Measurements from ENCODE around the gene FABP1.

DNA sequence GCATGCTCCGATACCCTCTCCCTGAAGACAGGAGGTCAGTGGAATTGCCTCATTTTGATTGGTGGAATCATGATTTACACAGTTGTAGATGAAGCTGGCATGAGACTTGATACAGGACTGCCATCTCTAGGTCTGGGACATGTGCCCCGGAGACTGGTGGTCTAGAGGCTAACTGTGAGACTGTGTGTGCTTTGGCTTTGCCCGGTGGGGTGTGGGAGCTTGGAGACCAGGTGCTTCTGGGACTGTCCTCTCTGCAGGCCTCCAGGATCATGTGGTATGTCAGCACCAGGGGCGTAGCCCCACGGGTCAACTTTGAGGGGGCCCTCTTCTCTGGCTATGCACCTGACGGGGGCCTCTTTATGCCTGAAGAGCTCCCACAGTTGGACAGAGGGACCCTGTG lies 45.0 kb upstream of the FABP1 start:
- TF ChIP-seq, protein P1, sequence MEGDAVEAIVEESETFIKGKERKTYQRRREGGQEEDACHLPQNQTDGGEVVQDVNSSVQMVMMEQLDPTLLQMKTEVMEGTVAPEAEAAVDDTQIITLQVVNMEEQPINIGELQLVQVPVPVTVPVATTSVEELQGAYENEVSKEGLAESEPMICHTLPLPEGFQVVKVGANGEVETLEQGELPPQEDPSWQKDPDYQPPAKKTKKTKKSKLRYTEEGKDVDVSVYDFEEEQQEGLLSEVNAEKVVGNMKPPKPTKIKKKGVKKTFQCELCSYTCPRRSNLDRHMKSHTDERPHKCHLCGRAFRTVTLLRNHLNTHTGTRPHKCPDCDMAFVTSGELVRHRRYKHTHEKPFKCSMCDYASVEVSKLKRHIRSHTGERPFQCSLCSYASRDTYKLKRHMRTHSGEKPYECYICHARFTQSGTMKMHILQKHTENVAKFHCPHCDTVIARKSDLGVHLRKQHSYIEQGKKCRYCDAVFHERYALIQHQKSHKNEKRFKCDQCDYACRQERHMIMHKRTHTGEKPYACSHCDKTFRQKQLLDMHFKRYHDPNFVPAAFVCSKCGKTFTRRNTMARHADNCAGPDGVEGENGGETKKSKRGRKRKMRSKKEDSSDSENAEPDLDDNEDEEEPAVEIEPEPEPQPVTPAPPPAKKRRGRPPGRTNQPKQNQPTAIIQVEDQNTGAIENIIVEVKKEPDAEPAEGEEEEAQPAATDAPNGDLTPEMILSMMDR (IDR thresholded peaks at IDR 0.05; ENCODE audit: control extremely low read depth in 1 of 3, insufficient read depth in 1 of 3, low read depth in 1 of 3, low read length in 3 of 3): no peak
- TF ChIP-seq POLR2A (IDR thresholded peaks at IDR 0.05; ENCODE audit: control extremely low read depth in 1 of 2, low read depth in 2 of 2, low read length in 2 of 2) (no peak), POLR2AphosphoS5 (IDR thresholded peaks at IDR 0.05; ENCODE audit: low read depth, low read length) (no peak), SIRT6 (IDR thresholded peaks at IDR 0.05; ENCODE audit: low read length) (no peak), TBP (IDR thresholded peaks at IDR 0.05; ENCODE audit: low read depth, low read length) (no peak), GABPA (IDR thresholded peaks at IDR 0.05; ENCODE audit: borderline replicate concordance, insufficient read depth, low read length) (no peak), EZH2 (IDR thresholded peaks at IDR 0.05; ENCODE audit: low read depth, low read length, severe bottlenecking) (no peak), JUND (IDR thresholded peaks at IDR 0.05; ENCODE audit: low read length) (no peak), SUZ12 (IDR thresholded peaks at IDR 0.05; ENCODE audit: low read length) (no peak), TAF1 (IDR thresholded peaks at IDR 0.05; ENCODE audit: low read depth, low read length) (no peak), HDAC2 (IDR thresholded peaks at IDR 0.05; ENCODE audit: borderline replicate concordance in 1 of 2, low read depth in 2 of 2, low read length in 2 of 2) (no peak), CEBPB (IDR thresholded peaks at IDR 0.05; ENCODE audit: low read depth, low read length) (no peak)

Measured in H1 (cell line).